Hepatic stellate cell (primary cell): ENCODE measurements around the gene FAM151A.
A peak's percentile ranks its signal among the peaks of the same experiment; 100 is the strongest.

Experiments
- DNase-seq: peaks from one replicate; pipeline ENCODE4 v3.0.0; 2011; ENCODE audit warnings: low spot score

Gene FAM151A

GRCh38 chr1:54604051-54604450 lies 19.3 kb downstream of the FAM151A start:
- DNase-seq, result no peak

DNA sequence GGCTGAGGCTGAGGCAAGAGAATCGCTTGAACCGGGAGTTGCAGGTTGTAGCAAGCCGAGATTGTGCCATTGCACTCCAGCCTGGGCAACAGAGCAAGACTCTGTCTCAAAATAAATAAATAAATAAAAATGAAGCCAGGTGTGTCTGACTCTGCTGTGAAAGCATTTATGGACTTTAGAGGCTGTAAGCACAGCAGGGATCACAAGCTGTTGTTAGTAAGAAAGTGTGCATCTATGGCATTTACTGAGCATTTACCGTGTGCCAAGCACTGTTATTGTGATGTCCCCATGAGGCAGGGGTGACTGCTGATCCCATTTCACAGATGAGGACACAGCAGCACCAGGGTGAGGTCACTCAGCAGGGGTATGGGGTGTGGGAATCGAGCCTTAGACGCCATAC lies 20.1 kb downstream of the FAM151A start:
- DNase-seq, result no peak

- DNase-seq, result no peak
Observed at GRCh38 chr1:54602554-54602953, 20.8 kb downstream of the FAM151A start.

GRCh38 chr1:54601730-54602129 lies 21.6 kb downstream of the FAM151A start:
- no peak for DNase-seq

DNA sequence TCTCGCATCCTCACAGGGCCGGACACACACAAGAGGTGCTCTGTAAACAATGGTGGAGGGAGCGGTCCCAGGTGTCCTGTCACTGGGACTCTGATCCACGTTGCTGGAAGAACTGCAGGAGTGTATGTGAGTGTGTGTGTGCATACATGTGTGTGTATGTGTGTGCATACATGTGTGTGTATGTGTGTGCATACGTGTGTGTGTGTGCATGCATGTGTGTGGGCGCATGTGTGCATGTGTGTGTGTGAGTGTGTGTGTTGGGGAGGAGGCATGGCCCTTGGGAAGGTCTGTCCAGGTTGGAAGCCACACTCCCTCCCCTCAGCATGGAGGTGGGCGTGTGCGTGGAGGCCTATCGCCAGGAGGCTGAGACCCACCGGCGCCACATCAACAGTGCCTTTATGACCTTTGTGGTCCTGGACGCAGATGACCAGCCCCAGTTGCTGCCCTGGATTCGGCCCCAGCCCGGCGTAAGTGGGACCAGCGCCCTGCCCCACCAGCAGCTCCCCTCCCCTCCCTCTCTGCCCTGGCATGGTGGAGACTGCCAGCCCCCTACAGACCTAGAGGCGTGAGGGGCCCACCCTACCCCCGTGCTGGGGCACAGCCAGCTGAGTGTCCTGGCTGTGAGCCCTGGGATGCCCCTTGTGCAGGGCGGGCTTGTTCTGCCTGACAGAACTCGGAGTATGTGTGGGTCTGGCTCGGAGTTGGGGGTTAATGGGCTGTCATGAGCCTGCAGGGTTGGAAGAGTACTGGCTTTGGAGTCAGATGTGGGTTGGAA lies 22.2 kb downstream of the FAM151A start:
- DNase-seq, result no peak

DNA sequence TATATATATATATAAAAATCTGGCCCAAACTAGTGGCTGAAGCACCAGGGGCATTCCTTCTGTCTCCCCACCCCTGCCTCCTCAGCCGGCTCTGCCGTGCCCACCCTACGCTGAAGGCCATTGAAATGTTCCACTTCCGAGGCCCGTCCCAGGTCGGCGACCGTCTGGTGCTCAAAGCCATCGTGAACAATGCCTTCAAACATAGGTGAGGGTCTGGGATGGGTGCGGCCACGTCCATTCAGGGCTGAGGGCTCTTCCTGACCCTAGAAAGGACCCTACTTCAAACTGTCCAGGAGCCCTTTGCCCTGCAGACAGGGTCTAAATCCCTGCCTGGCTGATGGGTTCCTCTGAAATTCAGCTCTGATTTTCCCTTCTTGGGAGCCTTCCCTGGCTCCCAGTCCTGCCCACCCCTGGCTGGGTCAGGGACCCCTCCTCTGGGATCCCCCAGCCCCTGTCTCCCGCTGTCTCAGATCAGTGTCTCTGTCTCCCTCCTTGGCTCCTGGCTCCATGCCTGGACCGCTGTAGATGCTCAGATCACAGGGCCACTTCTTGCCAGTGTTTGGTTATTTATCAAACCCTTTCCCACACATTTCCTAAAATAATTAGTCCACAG lies 24.0 kb downstream of the FAM151A start:
- no peak for DNase-seq

DNA sequence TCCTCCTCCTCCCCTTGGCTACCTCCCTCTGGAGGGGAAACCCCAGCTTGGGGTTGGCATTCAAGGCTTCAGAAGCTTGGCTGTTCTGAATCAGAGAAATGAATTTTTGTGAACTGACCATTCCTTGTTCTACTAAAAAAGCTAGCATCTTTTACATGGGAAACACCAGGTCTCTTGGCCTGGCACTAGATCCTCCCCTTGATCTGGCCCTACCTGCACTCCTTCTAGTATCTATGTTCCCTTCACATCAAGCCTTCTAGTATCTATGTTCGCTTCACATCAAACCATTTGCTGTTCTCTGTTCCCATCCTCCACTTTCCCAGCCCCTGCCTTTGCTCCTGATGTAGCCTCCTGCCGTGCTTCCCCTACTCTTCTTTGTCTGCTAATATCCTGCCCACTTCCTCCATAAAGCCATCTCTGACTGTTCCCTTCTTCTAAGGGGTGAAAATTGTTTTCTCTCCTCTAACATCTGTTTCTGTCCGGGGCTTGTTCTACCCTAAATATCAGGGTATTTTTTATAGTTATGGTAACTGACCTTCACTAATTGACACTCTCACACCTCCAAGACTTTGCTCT lies 25.8 kb downstream of the FAM151A start:
- no peak for DNase-seq

DNA sequence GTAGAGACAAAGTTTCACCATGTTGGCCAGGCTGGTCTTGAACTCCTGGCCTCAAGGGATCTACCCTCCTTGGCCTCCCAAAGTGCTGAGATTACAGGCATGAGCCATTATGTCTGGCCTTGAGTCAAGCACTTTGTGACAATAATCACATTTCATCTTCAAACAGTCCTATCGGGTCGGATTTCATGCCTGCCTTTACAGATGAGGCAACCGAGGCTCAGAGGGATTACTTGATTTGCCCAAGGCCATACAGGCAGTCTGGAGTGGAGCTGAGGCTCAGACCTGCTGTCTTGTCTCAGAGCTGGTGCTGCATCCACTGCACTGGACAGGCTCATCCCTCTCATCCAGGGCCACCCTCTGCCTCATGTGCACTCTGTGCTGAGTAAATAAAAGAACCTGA lies 26.6 kb downstream of the FAM151A start:
- DNase-seq, result no peak

DNA sequence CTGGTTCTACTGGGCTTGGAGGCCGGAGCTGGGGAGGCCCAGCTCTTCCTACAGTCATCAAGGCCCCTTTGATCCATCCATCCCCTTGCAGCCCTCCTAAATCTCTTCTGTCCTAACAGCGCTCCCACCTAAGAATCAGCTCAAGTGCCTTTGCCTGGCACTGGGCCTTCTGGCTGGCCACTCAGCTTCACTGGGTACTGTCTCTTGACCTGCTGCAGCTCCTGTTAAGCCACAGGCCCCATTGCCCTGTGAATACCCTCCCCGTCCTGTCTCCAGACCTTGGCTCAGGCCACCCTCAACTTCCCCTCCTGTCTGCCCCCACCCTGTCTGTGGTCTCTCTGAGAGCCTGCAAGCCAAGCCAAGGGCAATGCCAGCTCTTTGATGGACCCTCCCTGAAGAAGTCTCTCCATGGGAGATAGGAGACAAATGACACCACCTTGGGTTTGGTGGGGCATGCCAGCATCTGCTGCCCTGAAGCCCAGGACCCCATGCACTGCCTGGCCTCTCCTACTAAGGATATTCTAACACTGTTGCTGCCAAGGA lies 27.3 kb downstream of the FAM151A start:
- no peak for DNase-seq

- no peak for DNase-seq
Observed at GRCh38 chr1:54594463-54594862, 28.9 kb downstream of the FAM151A start.

GRCh38 chr1:54593571-54594160 lies 29.7 kb downstream of the FAM151A start:
- DNase-seq, result no peak

GRCh38 chr1:54591127-54591756 lies 32.1 kb downstream of the FAM151A start:
- no peak for DNase-seq

- DNase-seq, result no peak
Observed at GRCh38 chr1:54588377-54588776, 34.9 kb downstream of the FAM151A start.

DNA sequence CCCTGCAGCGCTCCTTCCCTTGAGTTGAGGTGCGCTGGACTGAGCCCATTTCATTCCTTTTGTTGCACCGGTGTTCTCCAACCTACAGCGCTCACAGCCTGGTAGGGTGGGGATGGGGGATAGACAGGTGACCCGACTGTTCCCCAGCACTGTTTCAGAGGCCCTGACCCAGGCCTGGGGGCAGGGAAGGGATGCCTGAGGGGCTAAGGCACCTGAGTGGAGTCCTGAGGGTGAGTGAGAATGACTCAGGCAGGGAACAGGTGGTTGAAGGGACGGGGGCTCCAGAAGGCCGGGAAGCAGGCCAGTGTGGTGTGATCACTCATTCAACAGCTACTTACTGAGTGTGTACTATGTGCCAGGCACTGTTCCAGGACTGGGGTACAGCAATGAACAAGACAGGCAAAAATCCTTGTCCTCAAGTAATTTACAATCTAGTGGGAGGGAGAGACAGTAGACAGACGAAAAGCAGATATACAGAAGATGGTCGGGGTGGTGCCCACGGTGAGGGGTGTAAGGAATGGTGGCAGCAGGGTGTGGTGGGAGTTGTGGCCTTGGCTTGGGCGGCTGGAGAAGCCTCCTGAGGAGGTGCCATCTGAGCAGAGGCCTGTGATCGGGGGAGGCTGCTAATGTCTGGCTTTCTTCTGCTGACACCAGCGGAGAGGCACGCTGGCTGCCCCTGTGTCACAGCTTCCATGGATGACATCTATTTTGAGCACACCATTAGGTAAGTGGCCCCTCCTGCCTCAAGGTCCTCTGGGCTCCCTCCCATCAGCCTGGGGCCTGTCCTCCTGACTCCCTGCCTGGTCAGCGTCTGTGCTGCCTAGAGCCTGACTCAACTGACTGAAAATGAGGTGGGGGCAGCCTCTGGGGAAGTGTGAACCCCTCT lies 37.9 kb downstream of the FAM151A start:
- no peak for DNase-seq

DNA sequence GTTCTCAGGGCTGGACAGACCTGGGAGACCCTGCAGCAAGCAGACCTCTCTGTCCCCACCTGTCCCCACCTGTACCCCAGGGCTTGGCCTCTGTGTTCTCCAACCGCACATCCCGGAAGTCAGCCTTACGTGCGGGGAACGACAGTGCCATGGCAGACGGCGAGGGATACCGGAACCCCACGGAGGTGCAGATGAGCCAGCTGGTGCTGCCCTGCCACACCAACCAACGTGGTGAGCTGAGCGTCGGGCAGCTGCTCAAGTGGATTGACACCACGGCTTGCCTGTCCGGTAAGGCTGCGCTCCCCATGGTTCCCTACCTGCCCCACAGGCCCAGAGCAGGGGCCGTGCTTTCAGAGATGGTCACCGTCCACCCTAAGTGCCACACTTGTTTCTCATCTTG lies 38.8 kb downstream of the FAM151A start:
- DNase-seq, result no peak

GRCh38 chr1:54583871-54584270 lies 39.5 kb downstream of the FAM151A start:
- no peak for DNase-seq

- no peak for DNase-seq
Observed at GRCh38 chr1:54583307-54583686, 40.0 kb downstream of the FAM151A start.

- DNase-seq, result no peak
Observed at GRCh38 chr1:54582566-54583306, 40.6 kb downstream of the FAM151A start.

DNA sequence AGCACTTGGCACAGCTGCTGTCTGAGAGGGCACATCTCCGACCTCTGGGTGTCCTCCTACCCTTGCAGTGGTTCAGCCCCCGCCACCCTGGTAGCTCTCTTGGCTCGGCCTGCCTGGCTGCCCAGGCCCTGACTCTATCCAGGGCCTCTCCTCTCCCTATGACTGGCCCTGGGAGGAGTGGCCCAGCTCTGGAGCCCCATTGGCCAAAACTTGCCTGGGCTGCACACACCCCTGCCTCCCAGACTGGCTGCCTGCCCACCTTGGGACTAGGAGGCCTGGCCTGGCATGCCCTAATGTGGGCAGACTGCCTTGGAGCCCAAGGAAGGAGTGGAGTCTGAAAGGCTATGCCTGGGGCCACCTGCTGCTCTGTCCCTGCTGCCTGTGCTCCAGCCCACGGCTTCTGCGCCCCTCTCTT lies 41.7 kb downstream of the FAM151A start:
- DNase-seq, result peak; percentile 88

DNA sequence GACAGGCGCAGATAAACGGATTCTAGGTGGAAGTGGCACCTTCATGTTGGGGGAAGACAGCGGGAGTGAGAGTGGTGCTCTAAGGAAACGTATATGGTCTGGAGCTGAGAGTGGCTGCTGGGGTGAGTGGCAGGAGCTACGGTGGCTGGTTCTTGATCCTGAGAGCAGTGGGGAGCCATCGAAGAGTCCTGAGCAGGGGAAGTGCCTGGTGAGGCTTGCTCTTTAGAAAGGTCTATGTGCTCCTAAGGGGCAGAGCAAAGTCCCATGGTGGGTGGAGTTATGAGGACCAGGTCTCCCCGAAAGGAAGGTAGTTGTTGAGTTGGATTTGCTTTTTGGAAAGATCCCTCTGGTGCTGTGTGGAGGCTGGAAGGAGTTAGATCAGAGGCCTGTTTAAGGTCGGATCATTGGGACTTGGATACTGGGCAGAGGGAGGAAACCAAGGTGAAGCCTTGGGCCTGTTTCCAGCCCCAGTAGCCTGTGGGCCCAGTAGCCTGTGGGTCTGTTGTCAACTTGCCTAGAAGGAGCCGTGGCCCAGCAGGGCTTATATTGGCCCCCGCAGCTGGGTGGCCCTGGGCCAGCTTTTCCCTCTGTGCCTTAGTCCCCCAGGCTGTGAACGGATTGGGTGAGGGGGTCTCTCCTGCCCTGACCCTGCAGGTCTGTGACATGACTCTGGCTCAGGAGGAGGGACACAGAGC lies 42.3 kb downstream of the FAM151A start:
- no peak for DNase-seq
